ENCODE data around the gene IFNGR1.

The IFNGR1 gene

DNA sequence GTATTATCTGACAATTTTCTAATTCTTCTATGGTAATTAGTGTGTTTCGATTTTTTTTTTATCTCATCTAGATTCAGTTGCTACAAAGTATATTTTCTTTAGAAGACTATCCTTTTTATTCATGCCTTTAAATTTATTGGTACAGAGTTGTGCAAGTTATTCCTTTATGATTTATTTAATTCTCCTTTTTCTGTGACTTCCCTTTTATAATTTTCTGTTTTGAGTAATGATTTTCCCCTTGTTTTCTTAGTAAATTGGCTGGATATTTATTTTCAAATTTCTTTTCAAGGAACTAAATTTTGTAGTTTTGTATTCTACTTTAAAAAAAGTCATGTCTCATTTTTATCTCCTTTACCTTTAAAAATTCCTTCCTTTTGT is 43.3 kb downstream of the IFNGR1 start:
- DNase-seq (ENCODE audit: low read depth): no peak

DNA sequence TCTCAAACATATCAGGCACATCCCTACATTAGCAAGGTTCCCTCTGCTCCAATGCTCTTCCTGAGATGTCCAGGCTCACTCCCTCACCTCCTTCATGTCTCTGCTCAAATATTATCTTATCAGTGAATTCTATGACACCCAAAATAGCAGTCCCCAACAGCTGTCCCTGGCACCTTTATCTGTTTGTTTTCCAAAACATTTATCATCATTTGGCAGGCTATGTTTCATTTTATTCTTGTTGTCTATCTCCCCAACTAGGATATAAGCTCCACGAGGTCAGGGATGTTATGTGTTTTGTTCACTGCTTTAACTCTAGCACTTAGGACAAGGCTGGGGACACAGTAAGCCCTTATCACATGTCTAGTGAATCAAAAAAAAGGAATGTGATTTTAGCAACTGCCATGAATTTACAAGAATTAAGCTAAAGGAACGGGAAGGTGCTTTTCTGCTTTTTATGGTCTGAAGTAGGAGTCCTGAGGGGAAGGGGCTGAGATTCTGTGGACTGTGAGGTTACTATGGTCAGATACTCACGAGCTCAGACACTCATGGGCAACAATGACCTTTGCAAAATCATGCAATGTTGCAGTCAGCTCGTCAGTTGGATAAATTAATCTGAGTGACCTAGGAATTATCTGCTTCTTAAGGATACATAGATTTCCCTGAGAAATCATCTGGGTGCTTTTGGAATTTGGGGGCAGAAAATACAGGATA is 43.9 kb downstream of the IFNGR1 start:
- DNase-seq (ENCODE audit: low read depth): no peak

DNA sequence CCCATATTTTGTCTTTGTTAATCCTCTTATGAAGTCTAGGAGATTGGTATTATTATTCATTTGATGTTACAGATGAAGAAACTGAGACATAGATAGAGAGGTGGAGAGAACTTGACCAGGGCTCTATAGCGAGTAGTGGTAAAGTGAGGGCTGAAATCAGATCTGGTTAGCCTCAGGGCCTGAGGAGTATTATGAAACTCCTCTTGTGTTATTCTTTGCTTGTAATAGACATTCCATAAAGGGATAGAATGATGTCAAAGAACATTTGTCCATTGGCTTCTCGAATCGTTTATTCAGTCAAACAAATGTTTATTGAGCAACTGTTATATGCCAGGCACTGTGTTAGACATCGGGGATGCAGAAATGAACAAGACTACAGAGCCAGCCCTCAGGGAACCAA is 45.7 kb downstream of the IFNGR1 start, which contains the start of gene IL22RA2:
TSS of gene IL22RA2 (minus strand) at position 144 of the 400 bp plus-strand sequence. CDS start 11,895 bp downstream, outside the sequence.
- no peak for DNase-seq (ENCODE audit: low read depth)

DNA sequence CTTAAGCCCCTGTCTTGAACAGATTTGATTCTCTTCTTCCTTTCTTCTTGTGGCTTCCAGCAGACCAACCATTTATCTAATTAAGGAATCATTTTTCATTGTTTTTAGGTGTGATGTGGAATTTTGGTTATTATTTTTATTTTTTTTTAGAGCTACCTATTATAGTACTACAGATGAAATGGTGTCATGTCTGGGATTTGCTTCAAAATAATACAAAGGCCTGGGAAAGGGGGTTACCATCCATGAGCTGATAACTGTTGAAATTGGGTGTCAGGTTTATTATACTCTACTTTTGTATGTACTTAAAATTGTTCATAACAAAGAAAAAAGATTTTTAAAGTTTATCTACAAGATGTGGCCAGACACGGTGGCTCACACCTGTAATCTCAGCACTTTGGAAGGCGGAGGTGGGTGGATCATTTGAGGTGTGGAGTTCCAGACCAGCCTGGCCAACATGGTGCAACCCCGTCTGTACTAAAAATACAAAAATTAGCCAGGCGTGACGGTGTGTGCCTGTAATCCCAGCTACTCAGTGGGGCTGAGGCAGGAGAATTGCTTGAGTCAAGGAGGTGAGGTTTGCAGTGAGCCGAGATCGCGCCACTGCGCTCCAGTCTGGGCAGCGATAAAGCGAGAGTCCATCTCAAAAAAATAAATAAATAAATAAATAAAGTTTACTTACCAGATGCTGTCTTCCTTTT is 46.3 kb downstream of the IFNGR1 start:
- DNase-seq (ENCODE audit: low read depth): no peak

DNA sequence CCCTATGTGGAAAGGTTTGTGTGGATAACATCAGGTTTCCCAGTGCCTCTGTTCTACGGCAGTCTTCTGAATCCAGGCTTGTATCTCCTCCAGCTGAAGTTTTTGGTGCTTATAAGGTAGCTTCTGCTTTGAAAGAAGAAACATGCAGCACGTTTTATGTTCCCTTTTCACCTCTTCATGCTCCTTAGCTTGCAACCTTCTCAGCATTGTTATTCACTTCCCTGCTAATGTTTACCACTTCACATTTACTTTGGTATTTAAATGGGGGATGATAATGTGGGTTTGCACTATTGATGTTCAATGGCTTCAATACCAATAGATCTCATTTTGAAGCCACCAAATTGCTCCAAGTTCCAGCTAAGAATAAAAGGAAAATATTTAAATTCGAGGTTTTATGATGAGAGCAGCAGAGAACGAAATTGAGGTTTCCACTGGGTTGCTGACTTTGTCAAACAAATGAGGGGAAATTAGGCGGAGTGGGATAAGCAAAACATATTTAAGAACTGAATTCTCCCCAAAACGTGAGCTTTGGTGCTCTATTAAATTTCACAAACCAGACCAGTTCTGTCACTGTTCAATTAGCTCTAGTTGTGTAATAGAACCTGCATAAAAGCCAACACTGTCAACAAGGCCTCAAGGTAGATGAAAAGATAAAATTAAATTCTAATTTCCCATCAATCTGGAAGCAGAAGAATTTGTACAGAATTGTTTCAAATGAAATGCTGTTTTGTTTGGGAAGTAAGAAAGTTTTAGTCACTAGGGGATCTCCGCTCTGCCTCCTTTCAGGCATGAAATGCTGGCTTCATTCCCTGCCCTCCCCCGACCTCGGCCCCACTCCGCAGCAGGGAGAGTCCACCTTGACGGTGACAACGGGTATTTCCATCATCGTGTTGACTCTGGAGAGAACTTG is 47.1 kb downstream of the IFNGR1 start:
- no peak for DNase-seq (ENCODE audit: low read depth)

DNA sequence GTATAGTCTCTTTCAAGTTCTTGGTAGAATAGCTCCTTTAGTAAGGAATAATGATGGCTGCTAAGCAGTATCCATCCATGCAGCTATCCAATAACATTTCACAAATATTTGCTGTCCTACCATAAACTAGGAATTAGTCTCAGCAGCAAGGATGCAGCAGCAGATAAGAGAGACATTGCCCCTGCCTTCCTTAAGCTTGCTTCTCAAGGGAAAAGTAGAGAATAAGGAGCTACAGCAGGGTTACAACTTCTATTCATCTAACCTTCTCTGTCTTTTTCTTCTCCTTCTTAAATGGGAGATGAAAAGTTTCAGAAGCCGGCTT is 48.2 kb downstream of the IFNGR1 start:
- no peak for DNase-seq (ENCODE audit: low read depth)

DNA sequence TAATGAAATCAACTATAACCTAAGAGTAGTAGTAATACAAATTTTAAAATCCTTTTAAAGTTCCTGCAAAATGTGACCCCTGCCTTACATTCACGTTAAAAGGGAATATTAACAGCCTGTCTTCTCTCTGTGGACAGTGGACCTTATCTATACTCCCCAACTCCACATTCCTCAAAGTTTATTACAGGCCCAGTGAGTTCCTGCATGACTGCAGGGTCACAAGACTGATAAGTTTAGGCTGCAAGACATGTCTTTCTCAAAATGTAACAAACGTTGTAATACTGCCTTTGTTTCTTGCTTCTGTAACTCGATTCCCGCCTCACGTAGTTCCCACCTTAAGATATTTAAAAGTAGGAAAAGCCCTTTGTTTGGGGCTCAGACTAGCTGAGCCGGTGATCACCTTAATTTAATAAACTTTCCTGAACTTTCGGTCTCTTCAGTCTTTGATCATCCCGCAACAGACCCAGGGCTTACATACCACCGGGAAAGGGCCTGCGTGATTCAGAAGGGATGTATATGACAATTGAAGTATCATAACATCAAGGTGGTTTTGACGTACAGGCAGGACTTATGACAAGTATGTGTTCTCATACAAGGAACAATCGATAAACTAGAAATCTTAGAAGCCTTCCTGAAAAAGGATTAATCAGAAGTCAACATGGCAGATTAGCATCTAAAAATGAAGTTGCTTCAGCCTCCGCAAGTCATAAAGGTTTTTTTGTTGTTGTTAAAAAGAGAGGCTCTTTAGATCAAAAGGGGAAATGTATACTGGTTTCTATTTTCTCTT is 48.7 kb downstream of the IFNGR1 start:
- no peak for DNase-seq (ENCODE audit: low read depth)

DNA sequence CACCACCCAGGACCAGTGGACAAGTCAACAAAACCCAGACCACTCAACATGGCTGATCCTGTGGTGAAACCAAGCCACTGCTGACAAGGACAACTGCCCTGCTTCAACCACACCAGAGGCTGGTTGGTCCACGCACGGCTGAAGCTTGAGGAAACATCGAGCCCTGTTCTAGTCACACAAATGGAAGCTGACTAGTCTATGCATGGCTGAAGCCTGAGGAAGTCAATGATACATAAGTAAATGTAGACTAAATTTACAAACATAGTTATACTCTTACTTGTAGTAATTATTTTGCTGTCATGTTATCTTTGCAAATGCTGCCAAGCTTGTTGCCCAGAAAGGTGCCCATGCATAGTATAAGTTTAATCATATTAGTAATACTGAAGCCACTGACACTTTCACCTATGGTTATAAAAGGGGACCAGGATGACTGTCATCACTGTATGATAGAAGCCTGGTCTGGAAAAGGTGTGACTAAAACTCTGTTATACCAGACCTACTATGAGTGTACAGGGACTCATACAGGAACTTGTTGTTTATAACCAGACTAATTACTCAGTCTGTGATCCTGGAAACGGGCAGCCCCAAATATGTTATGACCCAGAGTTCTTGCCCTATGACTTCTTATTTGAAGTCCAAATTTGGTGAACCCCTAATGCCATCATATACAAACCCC is 51.3 kb downstream of the IFNGR1 start:
- no peak for DNase-seq (ENCODE audit: low read depth)

DNA sequence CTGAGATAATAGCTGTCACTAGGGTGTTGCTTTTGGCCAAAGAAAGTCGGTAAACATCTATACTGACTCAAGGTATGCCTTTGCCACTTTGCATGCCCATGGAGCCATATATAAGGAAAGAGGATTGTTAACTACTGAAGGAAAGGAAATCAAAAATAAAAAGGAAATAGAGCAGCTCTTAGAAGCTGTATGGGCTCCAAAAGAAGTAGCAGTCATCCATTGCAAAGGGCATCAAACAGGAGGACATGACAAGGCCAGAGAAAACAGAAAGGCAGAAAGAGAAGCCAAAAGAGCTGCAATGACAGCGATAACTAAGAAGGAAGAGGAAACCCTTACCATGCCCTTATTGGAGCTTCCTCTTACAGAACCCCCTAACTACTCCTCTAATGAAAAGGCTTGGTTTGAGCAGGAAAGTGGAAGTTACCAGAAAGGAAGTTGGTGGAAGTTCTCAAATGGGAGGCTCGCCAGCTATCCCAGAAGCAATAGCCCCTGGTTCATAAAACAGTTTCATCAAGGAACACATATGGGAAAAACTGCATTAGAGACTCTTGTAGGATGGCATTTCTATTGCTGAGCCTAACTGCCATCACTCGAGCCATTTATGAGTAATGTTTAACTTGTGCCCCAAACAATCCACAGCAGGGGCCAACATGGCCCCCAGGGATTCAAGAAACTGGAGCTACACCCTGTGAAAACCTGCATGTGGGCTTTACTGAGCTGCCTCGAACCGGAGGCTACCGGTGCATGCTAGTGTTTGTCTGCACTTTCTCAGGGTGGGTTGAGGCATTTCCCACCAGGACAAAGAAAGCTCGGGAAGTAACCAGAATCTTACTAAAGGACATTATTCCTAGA is 52.7 kb downstream of the IFNGR1 start:
- DNase-seq (ENCODE audit: low read depth): no peak

DNA sequence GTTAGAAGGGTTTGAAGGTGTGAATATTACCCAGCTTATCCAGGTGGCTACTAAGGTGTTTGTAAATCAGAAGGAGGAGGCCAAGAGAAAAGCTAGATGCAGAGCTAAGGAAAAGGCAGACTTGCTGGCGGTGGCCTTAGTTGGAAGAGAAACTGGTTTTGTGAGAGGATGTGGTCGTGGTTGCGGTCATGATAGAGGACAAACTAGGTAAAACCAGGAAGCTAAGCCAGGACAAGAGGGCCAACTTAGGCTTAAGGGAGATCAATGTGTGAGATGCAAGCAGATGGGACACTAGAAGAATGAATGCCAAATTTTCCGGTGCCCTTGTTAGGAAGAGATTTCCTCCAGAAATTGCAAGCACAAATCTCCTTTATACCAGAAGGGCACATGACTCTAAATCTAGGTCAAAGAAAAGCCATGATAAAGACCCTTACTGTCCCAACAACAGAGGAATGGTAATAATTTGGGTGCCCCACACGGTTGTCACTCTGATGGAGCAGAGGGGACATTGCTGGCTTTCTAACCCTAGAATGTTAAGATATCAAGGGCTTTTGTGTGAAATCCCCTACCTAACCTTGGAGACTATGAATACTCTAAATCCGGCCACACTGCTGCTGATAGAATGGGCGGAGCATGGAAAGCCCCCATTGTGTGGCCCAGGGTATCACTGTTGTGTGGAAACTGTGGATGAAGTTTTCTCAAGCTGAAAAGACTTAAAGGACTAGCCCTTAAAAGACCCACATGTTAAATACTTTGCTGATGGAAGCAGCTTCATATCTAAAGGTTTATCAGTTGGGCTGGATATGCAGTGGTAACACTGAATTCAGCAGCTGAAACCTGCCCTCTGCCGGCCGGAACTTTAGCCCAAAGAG is 53.6 kb downstream of the IFNGR1 start:
- DNase-seq (ENCODE audit: low read depth): no peak

DNA sequence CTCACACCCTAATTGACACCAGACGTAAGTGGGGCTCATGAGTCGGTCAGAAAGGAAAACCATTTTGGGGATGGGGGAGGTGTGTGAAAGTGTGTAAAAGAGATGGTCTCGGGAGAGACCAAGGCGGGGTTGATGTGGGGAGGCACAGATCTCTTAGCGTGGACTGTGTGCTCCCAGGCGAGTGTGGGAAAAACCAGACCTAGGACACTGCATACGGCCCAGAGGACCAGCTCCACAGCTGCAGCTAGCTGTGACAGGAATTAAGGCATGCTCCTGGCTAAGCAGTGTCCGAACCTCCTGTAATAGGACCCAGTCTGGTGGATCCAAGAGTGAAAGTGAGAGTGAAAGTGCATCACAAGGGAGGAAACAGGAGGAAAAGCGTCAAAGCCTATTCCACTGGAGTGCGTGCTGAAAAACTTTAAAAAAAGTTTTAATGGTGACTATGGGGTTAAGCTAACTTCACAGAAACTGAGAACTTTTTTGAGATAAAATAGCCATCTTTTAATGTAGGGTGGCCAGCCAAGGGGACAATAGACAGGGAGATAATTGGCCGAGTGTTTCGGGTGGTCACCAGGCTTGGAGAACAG is 55.4 kb downstream of the IFNGR1 start:
- DNase-seq (ENCODE audit: low read depth): no peak

DNA sequence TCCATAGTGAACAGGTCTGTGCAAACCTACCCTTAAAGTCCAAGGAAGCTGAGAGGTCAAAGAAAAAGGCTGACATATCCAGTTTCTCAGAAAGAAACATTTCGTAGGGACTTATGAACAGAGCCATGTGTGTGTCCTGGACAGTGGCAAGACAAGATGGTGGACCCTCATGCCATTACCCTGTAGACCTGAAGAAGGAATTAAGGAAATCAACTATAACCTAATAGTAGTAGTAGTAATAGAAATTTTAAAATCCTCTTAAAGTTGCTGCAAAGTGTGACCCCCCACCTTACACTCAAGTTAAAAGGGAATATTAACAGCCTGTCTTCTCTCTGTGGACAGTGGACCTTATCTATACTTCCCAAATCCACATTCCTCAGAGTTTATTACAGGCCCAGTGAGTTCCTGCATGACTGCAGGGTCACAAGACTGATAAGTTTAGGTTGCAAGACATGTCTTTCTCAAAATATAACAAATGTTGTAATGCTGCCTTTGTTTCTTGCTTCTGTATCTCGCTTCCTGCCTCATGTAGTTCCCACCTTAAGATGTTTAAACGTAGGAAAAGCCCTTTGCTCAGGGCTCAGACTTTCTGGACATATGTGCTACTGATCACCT is 56.4 kb downstream of the IFNGR1 start:
- no peak for DNase-seq (ENCODE audit: low read depth)

DNA sequence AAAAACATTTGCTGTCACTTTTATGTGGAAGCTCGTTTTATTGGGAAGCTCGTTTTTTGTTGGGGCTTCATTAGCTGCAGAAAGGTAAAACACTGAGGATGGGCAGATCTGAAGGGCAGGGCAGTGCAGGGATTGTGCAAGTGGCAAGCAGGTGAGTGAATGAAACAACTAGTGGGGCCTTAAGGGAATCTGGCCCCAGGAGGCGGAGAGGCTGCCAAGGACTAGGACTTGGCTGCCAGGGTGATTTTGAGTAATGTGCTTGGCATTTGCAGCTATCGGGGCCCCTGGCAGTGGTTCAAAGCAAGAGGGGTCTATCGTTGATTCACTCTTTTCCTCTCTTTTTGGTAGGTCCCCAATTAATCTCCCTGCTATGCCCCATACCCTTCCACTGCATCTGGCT is 57.2 kb downstream of the IFNGR1 start:
- no peak for DNase-seq (ENCODE audit: low read depth)

DNA sequence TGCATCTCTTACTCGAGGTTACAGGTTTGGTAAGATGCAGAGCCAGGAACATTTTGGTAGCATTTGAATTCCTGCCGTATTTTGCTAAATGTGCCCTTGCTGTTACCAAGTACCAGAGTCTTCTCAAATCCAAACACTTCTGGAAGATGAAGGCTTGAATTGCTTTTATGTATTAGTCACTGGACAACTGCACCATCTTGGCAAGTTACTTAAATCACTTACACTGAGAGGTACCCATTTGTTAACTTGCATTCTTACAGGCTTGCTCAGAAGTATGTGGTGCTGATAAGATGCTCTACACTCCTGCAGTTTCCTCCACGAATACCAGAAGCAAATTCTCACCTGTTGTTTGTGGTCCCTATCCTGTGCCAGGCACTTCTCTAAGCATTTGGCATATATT is 58.4 kb downstream of the IFNGR1 start:
- DNase-seq (ENCODE audit: low read depth): no peak

DNA sequence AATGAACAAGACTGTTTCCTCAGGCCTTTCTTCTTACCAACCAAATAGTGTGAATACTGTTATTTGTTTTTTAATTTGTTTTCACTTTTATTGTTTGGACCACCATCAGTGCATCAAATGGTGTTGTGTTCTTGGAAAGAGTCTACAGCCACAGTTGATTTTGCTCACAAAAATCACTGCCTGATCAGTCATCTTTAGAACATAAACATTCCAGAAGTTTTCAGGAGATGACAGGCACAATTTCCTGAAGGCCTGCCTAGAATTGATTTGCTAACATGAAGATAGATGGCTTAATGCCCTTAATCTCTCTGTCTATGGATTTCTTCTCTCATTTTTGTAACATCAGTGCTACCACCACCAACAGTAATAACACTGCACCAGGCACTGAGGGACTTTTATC is 59.3 kb downstream of the IFNGR1 start:
- DNase-seq (ENCODE audit: low read depth): no peak

DNA sequence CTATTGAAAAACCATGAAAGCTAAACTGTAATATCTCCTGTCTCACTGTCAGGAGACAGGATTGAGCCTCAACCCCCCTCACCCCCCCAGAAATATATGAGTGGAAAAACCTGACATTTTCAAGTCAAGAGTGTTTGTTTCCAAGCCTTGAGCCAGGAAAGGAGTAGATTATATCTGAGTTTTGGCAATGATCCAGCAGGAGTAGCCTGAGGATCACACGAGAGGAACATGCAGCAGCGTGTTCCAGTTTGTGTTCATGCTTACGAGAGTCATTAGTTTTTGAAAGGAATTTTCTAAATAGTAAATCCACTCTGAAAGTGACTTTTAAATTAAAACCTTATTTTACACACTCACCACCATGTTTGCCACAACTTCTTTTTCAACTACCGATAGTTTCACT is 61.6 kb downstream of the IFNGR1 start:
- no peak for DNase-seq (ENCODE audit: low read depth)

DNA sequence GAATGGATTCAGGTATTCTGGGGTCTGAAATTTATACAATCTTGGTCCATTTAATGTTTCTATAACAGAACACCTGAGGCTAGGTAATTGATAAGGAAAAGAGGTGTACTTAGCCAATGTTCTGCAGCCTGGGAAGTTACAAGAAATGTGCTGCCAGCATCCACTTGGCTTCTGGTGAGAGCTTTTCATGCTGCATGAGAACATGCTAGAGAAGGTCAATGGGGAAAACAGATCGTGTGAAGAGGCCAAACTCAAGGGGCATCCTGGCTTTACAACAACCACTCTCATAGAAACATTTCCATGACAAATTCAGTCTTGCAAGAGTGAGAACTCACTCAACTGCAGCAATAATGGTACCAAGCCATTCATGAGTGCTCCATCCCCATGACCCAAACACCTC is 62.5 kb downstream of the IFNGR1 start:
- no peak for DNase-seq (ENCODE audit: low read depth)

DNA sequence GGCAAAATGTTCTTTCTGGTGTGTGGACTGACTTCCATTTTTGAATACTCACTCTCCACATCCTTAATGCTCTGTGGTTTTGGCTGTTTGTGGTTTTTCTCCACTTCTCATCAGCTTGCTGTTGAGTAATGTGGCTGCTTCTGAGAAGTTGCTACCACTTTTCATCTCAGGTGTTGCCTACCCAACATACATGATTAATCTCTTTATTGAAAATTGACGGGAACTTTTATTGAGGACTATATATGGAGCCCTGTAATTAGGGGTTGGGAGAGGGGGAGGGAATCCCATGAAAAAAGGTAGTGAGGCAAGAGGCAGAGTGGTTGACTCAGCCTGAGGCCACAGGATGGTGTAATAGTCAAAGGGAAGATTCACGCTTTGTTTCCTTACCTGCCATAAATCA is 63.4 kb downstream of the IFNGR1 start:
- DNase-seq (ENCODE audit: low read depth): no peak

DNA sequence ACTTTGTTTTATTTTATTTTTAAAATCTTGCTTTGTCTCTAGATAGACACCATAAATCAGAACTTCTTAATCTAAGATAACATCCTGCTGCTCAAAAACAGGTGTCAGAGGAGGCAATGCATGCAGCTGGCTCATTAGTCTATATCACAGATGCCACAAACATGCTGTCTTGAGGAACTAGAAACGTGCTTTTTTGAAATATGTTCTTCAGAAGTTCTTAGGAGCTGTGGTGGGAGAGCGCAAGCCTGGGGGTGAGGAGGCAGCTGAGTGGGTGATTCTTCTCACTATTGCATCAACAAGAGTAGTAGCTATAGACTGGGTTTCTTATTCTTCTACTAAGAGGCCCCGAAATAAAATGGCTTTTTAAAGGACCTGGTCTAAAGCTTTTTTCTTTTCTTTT is 69.1 kb downstream of the IFNGR1 start:
- no peak for DNase-seq (ENCODE audit: low read depth)
